ENCODE results near the gene MMAB.

GRCh38 chr12:109542876-109543275 lies 30.4 kb downstream of the MMAB start:
- TF ChIP-seq CTCF (conservative IDR thresholded peaks at IDR 0.05; ENCODE audit: low read depth, low read length) (no peak), EZH2 (IDR thresholded peaks at IDR 0.05; ENCODE audit: low read length, unreplicated experiment) (no peak), EZH2phosphoT487 (IDR thresholded peaks at IDR 0.05; ENCODE audit: borderline replicate concordance, low read length) (no peak)
